NCI-H1436 treated with DMSO at 0.1 percent for 48 hours (cell line): ENCODE results near the gene IFI30.
A peak's percentile ranks its signal among the peaks of the same experiment; 100 is the strongest.
"Not testable (repeated sequence)": the region's sequence is repeated elsewhere in the genome, so short reads cannot be mapped to it uniquely, and the experiment has no call there.

ENCODE experiments used
- DNase-seq: peaks from one replicate; lab custom pipeline; 2025; lab: John Stamatoyannopoulos, UW

The IFI30 gene

DNA sequence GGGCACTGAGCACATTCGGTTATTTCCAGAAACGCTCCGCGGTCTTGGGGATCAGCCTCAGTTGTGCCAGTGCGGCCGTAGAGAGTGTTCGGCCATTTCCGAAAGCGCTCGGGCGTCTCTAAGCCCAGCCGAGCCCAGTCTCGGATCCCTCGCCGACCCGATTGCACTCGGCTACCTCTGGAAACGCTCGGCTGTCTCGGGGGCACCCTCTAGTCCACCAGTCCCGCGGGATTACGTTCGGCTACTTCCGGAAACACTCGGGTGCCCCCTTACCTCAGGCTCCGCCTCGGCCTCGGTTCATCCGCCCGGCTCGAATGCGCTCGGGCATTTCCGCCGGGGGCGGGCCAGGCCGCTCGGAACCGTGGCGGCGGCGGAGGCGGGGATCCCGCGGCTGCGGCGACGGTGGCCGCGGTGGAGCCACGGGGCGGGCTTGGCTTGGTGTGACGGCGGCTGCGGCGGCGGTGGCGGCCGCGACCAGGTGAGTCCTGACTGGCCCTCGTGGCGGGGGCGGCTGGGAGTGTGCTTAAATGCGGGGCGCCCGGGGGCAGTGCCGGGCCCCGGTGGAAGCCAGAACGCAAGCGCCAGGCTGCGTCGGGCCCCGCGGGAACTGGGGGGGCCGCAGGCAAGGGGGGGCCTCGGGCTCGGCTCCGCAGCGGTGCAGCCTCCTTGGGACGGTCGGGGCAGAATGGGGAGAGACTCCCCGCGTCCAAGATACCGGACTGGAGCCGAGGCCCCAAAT lies 20.6 kb upstream of the IFI30 start, which contains the start of gene PIK3R2:
Gene PIK3R2, plus strand, starts transcription at position 347 of the 739 bp plus-strand sequence. CDS start 2,717 bp downstream, outside the sequence.
- peak; percentile 92 for DNase-seq

- DNase-seq = no peak
Observed at GRCh38 chr19:18153556-18154134, 20.0 kb upstream of the IFI30 start.

DNA sequence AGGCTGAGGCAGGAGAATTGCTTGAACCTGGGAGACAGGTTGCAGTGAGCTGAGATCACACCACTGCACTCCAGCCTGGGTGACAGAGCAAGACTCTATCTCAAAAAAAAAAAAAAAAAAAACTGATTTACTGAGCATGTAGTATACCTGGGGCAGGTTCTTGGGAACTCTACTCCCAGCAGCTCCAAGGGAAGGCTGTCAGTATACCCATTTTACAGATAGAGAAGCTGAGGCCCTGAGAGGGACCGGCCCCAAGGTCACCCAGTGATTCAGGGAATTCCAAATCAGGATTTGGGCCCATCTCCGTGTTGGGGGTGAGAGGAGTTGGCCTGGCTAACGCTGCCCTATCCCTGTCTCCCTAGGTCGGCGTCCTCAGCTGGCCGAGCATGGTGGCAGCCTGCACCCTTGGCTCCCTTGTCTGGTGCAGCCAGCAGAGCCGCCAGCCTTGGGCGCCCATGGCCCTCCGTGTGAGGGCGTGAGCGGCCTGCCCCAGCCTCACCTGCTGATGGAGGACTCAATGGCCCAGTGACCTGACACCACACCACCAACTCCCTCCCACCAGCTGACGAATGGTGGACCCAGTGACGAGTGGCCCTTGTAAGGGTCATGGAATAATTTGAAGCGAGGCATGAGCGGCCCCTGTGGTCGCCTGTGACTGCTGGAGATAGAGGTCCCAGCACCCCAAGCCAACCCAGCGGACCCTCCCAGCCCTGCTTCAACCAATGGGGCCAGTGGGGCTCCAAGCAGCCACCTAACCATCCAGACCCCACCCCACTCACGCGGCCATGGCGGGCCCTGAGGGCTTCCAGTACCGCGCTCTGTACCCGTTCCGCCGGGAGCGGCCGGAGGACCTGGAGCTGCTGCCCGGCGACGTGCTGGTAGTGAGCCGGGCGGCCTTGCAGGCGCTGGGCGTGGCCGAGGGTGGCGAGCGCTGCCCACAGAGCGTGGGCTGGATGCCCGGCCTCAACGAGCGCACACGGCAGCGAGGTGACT lies 18.2 kb upstream of the IFI30 start:
- DNase-seq = no peak

GRCh38 chr19:18156268-18156667 lies 17.3 kb upstream of the IFI30 start:
- no peak for DNase-seq

DNA sequence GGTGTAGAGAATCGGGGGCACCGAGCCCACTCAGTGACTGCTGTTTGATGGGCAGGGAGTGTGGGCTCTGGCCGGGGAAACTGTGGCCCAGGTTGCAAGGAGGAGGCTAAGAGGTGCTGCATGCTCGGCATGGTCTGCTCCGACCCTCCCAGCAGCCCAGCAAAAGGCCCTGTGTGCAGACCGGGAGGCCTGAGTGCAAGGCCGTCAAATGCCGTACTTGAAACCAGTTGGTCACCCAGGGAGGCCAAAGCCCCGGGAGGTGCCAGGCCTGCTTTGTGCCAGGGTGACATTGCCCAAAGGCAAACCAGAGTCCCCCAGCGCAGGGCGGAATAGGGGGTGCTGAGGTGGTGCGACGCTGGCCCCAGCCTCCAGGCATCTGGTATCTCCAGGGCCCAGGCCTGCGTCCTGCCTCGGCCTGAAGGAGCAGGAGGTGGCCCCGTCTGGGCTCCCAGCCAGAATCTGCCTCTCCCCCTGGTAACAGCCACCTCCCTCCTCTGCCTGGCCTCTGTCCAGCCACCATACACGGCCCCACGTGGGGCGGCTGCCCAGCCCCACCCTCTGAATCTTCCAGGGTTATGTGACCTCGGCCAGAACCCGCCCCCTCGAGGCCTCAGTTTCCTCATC lies 16.7 kb upstream of the IFI30 start:
- DNase-seq = no peak

DNA sequence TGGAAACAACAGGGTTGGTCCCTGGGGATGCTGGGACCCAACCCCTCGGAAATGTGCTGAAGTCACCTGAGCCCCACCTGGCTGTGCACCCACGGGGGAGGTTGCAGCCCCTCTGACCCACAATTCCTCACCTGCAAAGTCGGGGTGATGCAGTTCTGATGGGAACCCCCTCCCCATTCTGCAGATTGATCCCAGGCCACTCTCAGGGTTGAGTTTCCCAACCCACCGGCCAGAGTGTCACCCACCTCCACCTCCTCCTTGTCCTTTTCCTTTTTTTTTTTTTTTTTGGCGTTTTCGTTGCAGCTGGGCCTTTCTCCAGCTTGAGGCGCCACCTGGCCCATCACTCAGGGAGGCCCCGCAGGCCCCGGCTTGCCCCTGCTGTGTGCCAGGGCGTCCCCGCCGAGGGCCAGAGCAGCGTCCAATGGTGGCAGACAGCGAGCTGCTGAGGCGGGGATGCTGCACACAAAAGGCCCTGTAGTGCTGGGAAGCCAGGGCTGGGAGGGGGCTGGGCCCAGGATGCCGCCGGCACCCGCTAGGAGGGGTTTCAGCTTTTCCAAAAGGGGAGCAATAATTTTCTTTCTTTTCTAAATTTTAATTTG lies 16.0 kb upstream of the IFI30 start:
- peak; percentile 52 for DNase-seq

DNA sequence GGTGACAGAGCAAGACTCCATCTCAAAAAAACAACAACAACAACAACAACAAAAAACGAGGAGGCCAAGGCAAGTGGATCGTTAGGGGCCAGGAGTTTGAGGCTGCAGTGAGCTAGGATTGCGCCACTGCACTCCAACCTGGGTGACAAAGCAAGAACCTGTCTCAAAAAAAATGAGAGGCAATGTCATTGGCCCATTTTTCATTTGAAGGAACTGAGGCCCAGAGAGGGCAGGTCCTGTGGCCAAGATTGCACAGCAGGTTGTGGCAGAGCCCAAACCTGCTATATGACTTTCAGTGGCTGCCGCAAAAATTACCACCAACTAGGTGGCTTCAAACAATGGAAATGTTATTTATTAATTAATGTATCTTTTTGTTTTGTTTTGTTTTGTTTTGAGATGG lies 15.1 kb upstream of the IFI30 start:
- DNase-seq = no peak

DNA sequence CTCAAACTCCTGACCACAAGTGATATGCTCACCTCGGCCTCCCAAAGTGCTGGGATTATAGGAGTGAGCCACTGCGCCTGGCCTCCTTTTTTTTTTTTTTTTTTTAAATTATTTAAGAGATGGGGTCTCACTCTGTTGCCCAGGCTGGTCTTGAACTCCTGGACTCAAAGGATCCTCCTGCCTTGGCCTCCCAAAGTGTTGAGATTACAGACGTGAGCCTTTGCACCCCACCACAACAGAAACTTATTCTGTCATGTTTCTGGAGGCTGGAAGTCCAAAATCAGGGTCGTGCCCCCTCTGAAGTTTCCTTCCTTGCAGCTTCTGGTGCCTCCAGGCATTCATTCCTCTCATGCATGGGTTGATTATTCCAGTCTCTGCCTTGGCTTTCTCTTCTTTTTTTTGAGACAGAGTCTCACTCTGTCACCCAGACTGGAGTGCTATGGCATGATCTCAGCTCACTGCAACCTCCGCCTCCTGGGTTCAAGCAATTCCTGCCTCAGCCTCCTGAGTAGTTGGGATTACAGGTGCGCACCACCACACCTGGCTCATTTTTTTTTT lies 14.5 kb upstream of the IFI30 start:
- not testable (repeated sequence) for DNase-seq

GRCh38 chr19:18159810-18160209 lies 13.8 kb upstream of the IFI30 start:
- no peak for DNase-seq

- no peak for DNase-seq
Observed at GRCh38 chr19:18160493-18160970, 13.1 kb upstream of the IFI30 start.

DNA sequence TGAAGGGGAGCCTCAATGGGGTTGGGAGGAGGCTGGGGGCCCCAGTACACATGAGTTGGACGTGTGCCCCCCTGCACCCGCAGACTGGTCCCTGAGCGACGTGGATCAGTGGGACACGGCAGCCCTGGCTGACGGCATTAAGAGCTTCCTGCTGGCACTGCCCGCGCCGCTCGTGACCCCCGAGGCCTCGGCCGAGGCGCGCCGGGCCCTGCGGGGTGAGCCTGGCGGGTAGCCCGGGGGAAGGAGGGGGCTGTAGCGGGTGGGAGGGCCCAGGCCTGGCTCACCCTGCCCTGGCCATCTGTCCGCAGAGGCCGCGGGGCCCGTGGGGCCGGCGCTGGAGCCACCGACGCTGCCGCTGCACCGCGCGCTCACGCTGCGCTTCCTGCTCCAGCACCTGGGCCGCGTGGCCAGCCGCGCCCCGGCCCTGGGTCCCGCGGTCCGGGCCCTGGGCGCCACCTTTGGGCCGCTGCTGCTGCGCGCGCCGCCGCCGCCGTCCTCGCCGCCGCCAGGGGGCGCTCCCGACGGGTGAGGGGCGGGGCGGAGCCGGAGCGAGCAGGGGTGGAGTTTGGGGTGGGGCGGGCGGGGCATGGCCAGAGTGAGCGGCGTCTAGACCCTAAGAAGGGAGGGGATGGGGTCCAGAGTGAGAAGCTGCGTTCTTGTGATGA lies 12.5 kb upstream of the IFI30 start:
- DNase-seq = no peak

GRCh38 chr19:18161636-18162002 lies 12.0 kb upstream of the IFI30 start:
- no peak for DNase-seq

- DNase-seq = no peak
Observed at GRCh38 chr19:18164072-18164471, 9.5 kb upstream of the IFI30 start.

GRCh38 chr19:18165794-18166544 lies 7.6 kb upstream of the IFI30 start:
- DNase-seq = no peak

GRCh38 chr19:18167011-18167410 lies 6.6 kb upstream of the IFI30 start:
- DNase-seq = no peak

- no peak for DNase-seq
Observed at GRCh38 chr19:18167975-18168645, 5.5 kb upstream of the IFI30 start.

DNA sequence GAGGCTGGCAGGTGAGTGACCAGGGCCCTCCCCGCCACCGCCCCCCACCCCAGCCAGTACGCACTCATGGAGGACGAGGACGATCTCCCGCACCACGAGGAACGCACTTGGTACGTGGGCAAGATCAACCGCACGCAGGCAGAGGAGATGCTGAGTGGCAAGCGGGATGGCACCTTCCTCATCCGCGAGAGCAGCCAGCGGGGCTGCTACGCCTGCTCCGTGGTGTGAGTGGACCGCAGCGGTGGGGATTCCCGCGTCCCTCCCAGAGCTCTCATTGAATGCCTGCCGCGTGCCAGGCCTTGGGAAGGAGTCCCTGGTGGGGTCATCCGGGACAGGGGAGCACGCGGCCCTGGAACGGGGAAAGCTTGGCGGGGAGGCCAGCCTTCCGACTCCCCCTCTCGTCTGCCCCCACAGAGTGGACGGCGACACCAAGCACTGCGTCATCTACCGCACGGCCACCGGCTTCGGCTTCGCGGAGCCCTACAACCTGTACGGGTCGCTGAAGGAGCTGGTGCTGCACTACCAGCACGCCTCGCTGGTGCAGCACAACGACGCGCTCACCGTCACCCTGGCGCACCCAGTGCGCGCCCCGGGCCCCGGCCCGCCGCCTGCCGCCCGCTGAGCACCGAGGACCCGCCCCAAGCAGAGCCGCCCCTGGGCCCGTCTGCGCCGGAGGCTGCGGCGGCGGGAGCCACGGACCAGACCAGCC lies 4.8 kb upstream of the IFI30 start:
- DNase-seq = no peak

- DNase-seq = no peak
Observed at GRCh38 chr19:18170714-18171255, 2.8 kb upstream of the IFI30 start.
